ENCODE data around the gene ARHGEF28. TPM values are rescaled to one million over a fixed set of nuclear protein-coding genes. Genes with fewer than 3 reads are reported as not detected.

ARHGEF28 gene
- total RNA-seq, 6 experiments from 2014 or later: 3.0 to 14.9 (median 6.4) TPM

DNA sequence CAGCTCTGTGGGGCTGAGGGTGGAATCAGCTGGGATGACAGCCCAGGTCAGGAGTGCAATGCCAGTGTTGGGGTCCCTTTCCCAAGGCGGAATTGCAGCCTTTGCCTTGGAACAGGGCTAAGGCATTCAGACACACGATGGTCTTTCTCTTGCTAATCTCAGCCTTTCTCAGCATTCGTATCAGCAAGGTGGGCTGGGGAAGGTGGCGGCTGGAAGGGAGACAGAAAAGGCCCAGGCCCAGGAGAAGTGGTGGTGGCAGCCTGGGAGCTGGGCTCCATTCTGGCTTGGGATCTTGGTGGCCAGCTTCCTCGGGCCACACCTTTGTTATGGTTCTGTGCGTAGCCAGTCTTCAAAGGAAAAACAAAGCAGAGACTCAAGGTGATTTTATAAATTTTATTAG, 1.1 kb upstream of the ARHGEF28 start:
- Histone ChIP-seq H3K4me3 (no peak overlapping the region), H3K27ac (peak overlapping the region in 2 of 3 donors; percentile 31 to 81), H3K9me3 (no peaks in the 10 kb centered on the region), H3K36me3 (no peaks in the 10 kb centered on the region), H3K27me3 (no peaks in the 10 kb centered on the region), H3K4me1 (peaks cover 0 to 43% (median 6%) of the 10 kb centered on the region in 4 donors)
- TF ChIP-seq POLR2A (IDR thresholded peaks at IDR 0.05): no peak
- TF ChIP-seq, protein P1, sequence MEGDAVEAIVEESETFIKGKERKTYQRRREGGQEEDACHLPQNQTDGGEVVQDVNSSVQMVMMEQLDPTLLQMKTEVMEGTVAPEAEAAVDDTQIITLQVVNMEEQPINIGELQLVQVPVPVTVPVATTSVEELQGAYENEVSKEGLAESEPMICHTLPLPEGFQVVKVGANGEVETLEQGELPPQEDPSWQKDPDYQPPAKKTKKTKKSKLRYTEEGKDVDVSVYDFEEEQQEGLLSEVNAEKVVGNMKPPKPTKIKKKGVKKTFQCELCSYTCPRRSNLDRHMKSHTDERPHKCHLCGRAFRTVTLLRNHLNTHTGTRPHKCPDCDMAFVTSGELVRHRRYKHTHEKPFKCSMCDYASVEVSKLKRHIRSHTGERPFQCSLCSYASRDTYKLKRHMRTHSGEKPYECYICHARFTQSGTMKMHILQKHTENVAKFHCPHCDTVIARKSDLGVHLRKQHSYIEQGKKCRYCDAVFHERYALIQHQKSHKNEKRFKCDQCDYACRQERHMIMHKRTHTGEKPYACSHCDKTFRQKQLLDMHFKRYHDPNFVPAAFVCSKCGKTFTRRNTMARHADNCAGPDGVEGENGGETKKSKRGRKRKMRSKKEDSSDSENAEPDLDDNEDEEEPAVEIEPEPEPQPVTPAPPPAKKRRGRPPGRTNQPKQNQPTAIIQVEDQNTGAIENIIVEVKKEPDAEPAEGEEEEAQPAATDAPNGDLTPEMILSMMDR (IDR thresholded peaks at IDR 0.05): no peak
- ATAC-seq (no peak), DNase-seq (no peak)
- WGBS (ENCODE audit: insufficient coverage, low coverage, low lambda C conversion rate, missing lambda C conversion rate): 90% methylated on average over 5 of the region's 6 CpGs
- intact Hi-C loops (cut with DNase I): no loop called here

DNA sequence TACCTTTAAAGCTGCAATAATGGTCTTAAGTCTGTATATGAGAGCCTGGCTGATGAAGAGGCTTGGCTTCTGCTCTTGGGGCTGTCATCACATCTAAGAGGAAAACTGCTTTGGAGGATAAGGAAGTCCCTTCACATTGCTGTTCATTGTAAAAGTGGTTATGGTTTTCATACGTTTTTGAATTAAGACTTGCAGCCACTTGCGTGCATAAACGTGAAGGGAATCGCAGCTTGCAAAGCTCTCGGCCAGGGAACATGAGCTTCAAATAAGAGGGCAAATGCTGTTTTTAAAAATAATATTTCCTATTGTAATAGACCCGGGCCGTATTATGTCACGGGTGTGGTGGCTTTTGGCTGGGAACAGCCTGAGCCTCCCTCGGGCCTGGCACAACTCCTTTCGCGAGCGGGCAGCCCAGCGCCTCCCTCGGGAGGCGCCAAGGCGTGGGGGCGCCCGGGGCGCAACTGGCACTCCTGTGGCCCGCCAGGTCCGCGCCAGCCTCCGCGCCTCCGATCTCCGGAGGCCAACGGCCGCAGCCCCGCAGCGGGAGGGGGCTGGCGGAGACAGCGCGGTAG, 538 bp upstream of the ARHGEF28 start:
- WGBS (ENCODE audit: insufficient coverage, low coverage, low lambda C conversion rate, missing lambda C conversion rate): under 1% methylated on average over 8 of the region's 33 CpGs
- intact Hi-C loops (cut with DNase I): no loop called here
- TF ChIP-seq POLR2A (IDR thresholded peaks at IDR 0.05): no peak
- TF ChIP-seq, protein P1 (IDR thresholded peaks at IDR 0.05): no peak

DNA sequence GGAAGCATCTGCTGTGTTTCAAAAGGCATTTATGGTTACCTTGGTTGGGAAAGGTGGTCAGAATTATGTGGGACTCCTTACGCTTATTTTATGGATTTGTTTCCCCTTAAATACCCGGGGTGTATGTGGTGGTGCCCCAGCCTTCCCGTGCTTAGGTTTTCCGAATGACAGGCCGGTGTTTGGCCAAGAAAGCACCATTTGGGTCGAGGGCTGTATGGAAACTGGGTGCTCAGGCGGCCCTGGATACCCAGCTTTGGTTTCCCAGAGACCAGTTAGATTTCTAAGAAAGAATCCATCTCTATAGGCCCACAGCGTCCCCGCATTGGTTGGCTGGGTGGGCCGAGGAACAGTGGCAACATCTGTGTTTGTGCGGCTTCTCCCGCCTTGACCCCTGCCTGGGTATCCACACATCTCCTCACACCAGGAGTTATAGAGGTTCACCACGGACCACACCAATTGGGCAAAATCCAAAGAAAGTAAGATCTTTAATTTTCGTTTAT, 868 bp downstream of the ARHGEF28 start:
- no peak overlapping the region for H3K27ac ChIP-seq

More for the DNA sequence above, 538 bp upstream of the ARHGEF28 start:
- Histone ChIP-seq H3K4me3 (peak overlapping the region; percentile 79 to 85 (median 83)), H3K4me1 (peaks cover 0 to 43% (median 6%) of the 10 kb centered on the region in 4 donors), H3K27me3 (no peaks in the 10 kb centered on the region), H3K27ac (peak overlapping the region; percentile 31 to 81 (median 34)), H3K9me3 (no peaks in the 10 kb centered on the region), H3K36me3 (no peaks in the 10 kb centered on the region)
- no peak for DNase-seq
- ATAC-seq: peak; percentile 53 to 62 (median 56)

DNA sequence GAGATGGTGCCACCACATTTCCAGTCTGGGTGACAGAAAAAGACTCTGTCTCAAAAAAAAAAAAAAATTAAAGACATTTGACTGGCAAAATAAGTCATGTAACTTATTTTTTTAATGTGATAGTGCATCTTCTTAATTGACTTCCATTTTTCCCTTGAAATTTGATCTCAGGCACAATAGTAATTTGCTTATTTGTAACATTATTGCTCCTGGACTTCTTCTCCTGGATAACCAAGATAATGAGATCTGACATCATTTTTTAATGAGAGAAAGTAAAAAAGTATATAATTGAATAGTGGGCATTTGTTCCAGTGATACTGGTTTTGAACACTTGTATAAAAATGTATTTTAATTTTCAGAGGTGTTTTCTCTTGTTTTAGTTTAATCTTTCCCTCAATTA, 3.5 kb downstream of the ARHGEF28 start:
- H3K4me3 ChIP-seq: no peak overlapping the region
- intact Hi-C loops (cut with DNase I): no loop called here
- no peaks in the 10 kb centered on the region for H3K36me3 ChIP-seq
- no peak overlapping the region for H3K27ac ChIP-seq
- no peaks in the 10 kb centered on the region for H3K27me3 ChIP-seq
- TF ChIP-seq POLR2A (IDR thresholded peaks at IDR 0.05): no peak
- TF ChIP-seq, protein P1 (IDR thresholded peaks at IDR 0.05): no peak
- H3K4me1 ChIP-seq: peaks cover 0 to 25% (median under 1%) of the 10 kb centered on the region in 4 donors
- no peak for ATAC-seq
- no peaks in the 10 kb centered on the region for H3K9me3 ChIP-seq
- no peak for DNase-seq

More for the DNA sequence above, 868 bp downstream of the ARHGEF28 start:
- WGBS (ENCODE audit: insufficient coverage, low coverage, low lambda C conversion rate, missing lambda C conversion rate): 65% methylated on average over 4 of the region's 14 CpGs
- intact Hi-C loops (cut with DNase I): no loop called here
- no peak for TF ChIP-seq POLR2A (IDR thresholded peaks at IDR 0.05)
- TF ChIP-seq, protein P1 (IDR thresholded peaks at IDR 0.05): no peak
- no peak for DNase-seq
- Histone ChIP-seq H3K4me3 (peak overlapping the region; percentile 79 to 85 (median 83)), H3K4me1 (peaks cover 0 to 43% (median 6%) of the 10 kb centered on the region in 4 donors), H3K27me3 (no peaks in the 10 kb centered on the region), H3K9me3 (no peaks in the 10 kb centered on the region), H3K36me3 (no peaks in the 10 kb centered on the region)
- ATAC-seq: no peak

Data from right lobe of liver (tissue), 6 donors.